IPS-NIHi11 (cell line): ENCODE results near the gene KY.

Source experiments
- DNase-seq: peaks from one replicate; pipeline ENCODE4 v3.0.0; 2012; ENCODE audit warnings: mixed read lengths, low spot score

KY gene

DNA sequence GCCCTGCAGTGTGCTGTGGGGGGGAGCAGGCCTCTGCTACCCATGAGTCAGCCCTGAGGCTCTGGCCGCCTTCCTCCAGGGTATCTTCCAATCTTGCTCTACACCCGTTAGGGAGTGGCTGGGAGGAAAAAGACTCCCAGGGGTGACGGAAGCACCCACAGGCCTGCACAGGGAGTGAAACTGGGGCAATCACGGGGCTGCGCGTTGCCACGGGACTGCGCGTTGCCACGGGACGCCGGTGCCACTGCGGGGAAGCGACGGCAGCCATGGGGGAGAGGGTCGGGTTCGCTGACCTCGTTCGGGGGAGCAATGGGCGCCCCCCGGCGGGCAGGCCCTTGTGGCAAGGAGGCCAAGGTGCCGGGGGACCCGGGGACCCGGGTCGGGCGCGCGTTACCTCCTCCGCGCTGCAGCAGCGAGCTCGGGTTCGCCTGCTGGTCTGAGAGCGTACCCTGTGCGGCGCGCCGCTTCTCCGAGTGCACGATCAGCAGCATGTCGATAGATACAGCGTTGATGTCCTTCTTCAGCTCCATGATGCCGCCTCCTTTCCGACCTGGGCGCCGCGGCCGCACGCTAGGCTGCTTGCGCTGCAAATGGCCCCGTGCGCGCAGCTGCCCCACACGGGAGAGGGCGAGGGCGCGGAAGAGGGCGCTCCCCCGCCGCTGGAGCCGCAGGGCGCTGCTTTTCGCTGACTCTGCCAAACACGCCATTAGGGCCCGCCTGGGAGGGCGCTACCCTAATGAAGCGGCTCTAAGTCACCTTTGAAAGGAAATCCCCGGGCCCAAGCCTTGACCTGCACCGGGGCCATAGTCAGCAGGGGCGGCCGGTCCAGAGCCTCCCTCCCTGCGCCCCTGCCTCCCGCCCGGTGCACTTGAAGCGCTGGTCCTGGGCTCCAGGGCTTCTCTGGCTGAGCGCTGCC is at the start of gene KY:
Gene KY, minus strand, starts transcription at position 592 of the 916 bp plus-strand sequence. Its CDS starts 62 bp downstream, at position 530.
- DNase-seq, result peak; percentile 77

DNA sequence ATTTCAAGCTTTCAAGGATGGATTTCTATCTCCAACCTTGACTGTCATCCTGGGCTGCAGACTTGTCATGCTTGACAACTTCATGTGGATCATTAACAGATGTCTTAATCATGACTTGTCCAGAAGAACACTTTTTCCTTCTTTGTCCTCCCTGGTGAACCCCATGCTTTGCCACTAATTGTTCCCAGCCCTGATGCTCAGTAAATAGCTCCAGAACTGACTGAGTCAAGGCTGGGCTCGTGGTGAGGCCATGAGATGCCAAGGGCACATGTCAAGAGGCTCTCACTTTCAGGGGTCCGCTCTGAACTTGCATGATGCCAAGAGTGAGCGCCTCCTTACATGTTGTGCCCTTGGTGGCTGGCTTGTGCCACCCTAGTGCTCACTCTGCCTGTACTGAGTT is 48.9 kb upstream of the KY start:
- no peak for DNase-seq

GRCh38 chr3:134699141-134699711 is 48.4 kb upstream of the KY start:
- DNase-seq, result no peak

GRCh38 chr3:134697830-134698689 is 47.2 kb upstream of the KY start:
- no peak for DNase-seq

DNA sequence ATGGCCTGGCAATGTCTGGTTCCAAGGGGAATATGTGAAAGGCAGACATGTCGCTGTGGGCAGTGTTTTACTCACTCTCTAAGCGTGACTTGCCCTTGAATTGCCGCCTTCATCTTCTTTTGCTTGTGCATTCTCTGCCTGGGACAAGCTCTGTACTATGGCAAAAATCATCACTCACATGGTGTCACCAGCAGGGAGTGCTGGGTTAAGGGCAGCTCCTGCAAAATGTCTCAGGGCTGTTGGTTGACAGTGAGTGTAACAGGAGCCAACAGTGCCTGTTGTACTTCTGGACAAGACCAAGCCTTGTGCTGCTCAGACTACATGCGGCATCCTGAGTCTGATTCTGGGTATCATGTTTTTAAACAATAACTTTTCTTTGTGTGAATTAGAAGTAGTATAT is 45.3 kb upstream of the KY start:
- no peak for DNase-seq

GRCh38 chr3:134694946-134695543 is 44.2 kb upstream of the KY start:
- no peak for DNase-seq

- DNase-seq, result peak; percentile 19
These were observed 43.6 kb upstream of the KY start for GRCh38 chr3:134694466-134694865.

- DNase-seq, result no peak
These were observed 43.0 kb upstream of the KY start for GRCh38 chr3:134693804-134694203.

- DNase-seq, result no peak
These were observed 42.4 kb upstream of the KY start for GRCh38 chr3:134693226-134693625.

DNA sequence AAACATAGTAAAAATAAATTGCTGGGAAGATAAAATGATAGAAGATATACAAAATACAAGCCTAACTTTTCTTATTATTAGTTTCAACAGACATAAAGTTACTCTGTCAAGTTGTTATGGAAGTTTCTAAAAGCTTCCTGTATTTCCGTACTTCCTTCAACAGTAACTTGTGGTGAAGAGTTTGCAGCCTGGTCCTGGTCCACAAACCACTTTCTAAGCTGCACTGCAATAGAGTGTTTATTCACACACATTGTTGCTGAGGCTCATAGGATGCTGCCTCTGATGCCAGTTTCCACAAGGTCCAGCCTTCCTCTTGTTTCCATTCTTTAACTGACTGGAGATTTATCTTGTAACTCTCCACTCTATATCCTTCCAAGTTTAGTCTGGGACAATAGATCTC is 39.4 kb upstream of the KY start:
- no peak for DNase-seq

DNA sequence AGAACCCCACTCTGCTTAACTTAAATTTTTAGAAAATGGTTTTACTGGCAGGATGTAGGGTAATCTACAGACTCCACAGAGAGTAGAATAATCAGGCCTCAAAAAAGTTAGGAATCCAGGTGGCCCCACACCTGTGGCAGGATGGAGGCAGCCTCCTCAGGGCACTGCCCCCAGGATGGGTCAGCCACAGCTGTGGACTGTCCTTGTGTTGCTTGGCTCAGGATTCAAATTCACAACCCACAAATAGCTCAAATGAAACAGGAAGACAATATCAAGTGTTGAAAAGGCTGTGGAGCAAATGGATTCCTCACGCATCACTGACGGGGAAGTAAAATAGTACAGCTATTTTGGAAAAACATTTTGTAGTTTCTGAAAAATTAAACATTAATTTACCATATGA is 36.8 kb upstream of the KY start:
- DNase-seq, result no peak

DNA sequence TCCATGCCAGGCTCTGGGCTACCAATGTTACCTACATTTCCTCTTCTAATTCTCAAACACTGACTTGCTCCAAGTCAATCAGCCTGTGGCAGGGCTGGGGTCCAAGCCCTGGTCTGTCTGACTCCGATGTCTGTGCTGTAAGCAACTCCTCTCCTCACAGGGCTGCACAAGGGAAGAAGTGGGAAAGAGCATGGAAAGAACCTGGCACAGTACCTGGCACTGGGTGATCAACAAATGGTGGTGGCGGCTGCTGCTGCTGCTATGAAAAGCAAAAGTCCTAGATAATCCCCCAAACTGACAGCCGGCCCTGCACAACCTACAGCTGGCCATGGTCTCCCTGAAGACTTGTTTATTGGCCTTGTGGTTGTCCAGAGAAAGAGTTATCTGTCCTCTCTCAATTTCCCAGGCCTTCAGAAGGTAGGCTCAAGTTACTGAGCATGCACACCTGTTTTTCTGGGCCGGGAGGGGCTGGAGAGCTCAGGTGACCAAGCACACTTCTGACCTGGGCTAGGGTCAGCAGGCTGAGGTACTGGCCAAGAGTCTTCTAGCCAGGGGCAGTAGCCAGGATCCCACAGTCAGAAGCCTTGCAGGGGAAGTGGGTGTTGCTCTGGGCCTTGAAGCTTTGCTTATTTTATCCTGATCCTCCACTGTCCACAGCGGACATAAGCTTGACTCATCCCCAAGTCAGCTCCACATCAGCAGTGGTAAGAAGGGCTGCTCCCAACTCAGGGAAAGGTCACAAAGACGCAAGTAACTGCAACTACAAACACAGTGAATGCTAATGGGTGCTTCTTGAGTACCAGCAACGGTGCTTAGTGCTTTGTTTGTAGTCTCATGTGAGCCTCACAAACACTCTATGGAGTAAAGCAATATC is 35.3 kb upstream of the KY start:
- DNase-seq, result no peak

GRCh38 chr3:134682196-134682880 is 31.5 kb upstream of the KY start:
- no peak for DNase-seq

DNA sequence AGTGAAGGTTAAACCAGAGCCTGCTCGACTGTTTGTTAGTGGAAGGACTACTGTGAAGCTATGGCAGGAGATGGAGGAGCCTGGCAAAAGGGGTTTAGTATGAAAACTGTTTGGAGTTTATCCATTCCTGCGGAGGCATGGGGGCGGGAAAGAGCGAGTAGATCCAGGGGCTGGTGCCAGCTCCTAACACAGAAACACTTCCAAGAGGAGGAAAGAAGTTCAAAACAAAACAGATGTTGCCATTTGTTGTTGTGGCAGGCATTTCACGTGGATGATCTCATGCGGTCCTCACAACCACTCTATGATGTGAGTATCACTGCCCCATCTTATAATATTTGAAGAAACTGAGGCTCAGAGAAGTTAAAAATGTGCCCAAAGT is 30.7 kb upstream of the KY start:
- no peak for DNase-seq

- DNase-seq, result no peak
These were observed 30.1 kb upstream of the KY start for GRCh38 chr3:134680796-134681521.

DNA sequence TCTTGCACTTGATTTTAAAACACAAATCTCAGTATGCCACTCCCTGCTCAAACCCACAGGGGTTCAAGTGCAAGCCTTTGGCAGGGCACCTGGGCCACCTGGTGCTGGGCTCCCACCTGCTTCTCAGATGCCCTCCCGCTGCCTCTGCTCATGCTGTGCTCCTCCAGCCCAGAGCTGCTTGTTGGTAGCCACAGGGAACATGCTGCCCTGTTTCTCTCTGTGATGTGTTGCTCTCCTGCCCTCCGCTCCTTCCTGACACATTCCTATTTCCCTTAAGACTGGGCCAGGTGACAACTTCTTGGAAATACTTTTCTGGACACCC is 27.1 kb upstream of the KY start:
- DNase-seq, result no peak

- DNase-seq, result peak; percentile 82
These were observed 26.6 kb upstream of the KY start for GRCh38 chr3:134677196-134677986.

DNA sequence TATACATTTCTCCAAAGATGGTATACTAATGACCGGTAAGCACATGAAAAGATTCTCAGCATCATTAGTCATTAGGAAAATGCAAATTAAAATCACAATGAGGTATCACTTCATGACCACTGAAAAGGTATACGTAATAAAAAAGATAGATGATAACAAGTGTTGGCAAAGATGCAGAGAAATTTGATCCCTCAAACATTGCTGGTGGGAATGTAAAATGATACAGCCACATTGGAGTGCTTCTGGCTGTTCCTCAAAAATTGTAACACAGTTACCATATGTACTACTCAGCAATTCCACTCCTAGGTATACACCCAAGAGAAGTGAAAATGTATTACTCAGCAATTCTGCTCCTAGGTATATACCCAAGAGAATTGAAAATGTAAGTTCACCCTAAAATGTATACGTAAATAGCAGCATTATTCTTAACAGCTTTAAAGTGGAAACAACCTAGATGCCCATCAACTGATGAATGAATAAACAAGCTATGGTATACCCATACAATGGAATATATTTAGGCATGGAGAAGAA is 25.0 kb upstream of the KY start:
- no peak for DNase-seq

DNA sequence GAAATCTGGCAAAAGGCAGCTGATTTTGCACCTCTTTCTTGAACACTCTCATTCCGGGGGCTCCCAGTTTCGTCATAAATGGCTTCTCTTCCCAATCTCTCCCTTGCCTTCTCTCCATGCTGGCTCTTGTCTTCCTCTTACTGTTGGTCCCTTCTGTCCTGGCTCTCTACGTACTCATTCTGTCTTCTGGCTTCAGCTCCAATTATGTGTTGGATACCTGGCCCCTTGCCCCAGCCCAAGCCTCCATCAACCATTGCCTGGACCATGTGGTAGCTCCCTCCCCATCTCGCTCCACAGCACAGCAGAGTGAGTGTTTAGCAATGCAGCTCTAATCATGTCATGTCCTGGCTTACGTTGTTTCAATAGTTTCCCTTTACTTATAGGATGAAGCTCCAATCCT is 21.7 kb upstream of the KY start:
- DNase-seq, result no peak
